Right renal pelvis (tissue), 4 donors: ENCODE measurements around the gene VWCE. TPM values are rescaled to one million over a fixed set of nuclear protein-coding genes. Genes with fewer than 3 reads are reported as not detected.
A peak's percentile ranks its signal among the peaks of the same experiment; 100 is the strongest.

Source experiments
- DNase-seq, 4 donors: peaks; one replicate each; pipeline ENCODE4 v3.0.0-alpha.2; 2013; ENCODE audit warnings: low read depth in 4 of 4, low spot score in 3 of 4, missing footprints in 1 of 4
- polyA plus RNA-seq, 4 donors: library from polyadenylated mRNA; unstranded; fragments of 120-200 nt; gene quantifications; one replicate each; pipeline ENCODE4 v1.2.1, GENCODE V29; 2013; ENCODE audit not compliant: insufficient read length in 4 of 4

VWCE gene
- polyA plus RNA-seq, 4 donors = 1.9 to 2.6 (median 2.2) TPM

GRCh38 chr11:61331651-61332050 is 36.5 kb upstream of the VWCE start:
- DNase-seq = no peak

GRCh38 chr11:61329871-61330270 is 34.8 kb upstream of the VWCE start:
- DNase-seq = no peak

DNA sequence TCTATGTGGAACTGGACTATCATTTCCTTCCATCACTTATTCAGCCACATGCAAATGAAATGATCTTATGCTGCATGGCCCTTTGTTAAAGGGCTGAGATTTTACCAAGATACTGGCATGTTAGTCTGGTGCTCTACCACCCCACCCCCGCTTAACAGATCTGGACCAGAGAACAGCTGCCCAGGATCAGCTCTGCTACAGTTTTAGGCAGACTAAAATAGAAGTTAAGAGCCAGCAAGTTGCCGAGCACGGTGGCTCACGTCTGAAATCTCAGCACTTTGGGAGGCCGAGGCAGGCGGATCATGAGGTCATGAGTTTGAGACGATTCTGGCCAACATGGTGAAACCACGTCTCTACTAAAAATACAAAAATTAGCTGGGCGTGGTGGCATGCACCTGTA is 33.2 kb upstream of the VWCE start:
- DNase-seq = no peak

GRCh38 chr11:61327669-61328071 is 32.6 kb upstream of the VWCE start:
- no peak for DNase-seq

- no peak for DNase-seq
Measured at GRCh38 chr11:61325649-61326414, 30.7 kb upstream of the VWCE start.

- no peak for DNase-seq
Measured at GRCh38 chr11:61315260-61315659, 20.1 kb upstream of the VWCE start.

DNA sequence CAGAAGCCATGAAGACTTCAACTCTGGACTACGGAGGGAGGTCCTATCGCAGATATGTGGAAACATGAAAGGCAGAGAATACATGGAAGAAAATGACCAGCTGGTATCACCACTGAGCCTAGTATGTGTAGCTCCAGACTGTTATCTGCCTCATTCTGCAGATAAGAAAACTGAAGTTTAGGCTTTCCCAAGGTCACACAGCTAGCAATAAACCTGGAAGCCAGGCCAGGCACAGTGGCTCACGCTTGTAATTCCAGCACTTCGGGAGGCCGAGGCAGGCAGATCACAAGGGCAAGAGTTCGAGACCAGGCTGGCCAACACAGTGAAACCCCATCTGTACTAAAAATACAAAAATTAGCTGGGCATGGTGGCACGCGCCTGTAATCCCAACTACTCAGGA is 15.6 kb upstream of the VWCE start:
- DNase-seq = no peak

DNA sequence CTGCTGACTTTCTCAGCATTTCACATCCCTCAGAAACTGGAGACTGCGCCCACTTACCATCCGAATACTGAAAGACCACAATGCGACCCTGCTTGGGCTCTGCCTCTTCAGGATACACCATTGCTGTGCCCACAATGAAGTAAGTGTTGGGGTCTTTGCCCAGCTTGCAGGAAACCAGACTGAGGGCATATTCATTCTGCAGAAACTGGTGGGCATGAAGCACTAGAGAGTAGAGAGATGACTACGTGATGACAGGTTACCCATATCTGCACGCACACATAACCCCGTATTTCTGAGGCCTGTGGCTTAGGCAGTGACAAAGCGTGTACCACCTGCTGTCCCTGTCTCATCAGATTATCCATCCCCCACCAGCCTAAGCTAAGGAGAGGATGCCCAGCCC is 14.6 kb upstream of the VWCE start:
- no peak for DNase-seq

DNA sequence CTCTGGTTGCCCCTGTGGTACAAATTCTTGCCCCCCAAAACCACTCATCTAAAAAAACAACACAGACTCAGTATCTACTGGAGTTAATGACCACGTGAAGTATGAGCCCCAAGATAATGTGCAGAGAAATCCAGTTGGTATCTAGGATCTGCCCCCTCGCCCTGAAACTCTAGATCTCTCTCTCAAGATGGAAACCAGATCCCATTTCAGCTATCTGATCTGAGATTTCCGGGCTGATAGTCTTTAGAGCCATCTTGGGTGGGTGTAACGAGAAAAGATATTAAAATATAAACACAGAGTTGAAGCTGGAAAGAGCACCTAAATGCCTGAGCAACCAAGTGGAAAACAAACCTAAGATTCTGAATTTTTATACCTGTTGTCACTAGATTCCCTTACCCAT is 14.0 kb upstream of the VWCE start:
- no peak for DNase-seq

GRCh38 chr11:61307354-61307753 is 12.2 kb upstream of the VWCE start:
- DNase-seq = no peak

GRCh38 chr11:61306221-61306620 is 11.1 kb upstream of the VWCE start:
- DNase-seq = no peak

DNA sequence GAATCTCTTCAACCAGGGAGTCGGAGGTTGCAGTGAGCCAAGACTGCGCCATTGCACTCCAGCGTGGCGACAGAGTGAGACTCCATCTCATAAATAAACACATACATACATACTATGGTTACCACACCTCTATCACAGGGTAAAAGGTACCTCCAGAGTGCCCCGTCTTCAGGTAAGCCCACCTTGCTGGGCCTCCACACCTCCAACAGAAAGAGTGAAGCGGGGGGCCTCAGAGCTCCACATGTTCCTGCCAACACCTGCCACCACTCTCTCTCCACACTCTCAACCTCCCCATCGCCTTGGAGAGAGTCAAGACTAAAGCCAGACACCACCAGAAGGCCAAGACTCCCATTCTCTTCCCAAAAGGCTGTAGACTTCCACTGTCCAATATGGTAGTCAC is 10.3 kb upstream of the VWCE start:
- no peak for DNase-seq

GRCh38 chr11:61303725-61304124 is 8.6 kb upstream of the VWCE start:
- DNase-seq = no peak

DNA sequence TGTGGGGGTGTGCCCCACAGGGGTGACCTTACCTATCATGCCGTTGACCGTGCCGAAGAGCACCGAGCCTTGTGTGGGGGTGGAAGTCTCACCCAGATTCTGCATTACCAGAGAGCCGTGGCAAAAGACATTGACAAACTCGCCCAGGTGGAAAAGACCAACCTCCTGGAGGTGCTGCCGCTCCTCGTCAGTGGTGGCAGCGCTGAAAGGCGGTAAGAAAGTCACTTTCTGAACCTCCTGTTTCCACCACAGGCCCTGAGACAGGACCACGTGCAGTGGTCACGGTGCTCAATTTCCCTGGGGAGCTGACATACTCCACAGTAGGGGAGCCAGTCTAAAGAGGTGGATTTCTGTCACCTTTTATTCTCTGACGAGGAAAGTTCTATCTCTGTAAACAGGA is 7.4 kb upstream of the VWCE start:
- DNase-seq = no peak

- DNase-seq = no peak
Measured at GRCh38 chr11:61298663-61299244, 3.6 kb upstream of the VWCE start.

GRCh38 chr11:61297746-61298145 is 2.6 kb upstream of the VWCE start:
- DNase-seq = no peak

DNA sequence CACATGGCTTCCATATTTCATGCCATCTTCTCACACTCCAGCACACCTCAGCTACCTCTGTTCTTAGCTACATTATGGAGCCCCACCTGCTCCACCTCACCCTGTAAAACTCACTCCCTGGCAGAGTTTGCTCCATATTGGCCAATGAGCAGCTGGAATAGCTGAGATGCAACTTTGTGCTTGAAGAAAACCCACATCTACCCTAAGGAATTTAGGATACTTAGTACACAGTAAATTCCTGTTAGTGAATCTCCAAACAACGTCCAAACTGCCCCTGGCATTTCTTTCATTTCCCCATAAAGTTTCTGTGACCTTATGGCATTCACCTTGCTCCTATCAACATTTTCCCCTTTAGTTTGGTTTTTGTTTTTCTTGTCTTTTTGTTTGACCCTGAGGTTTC is 2.2 kb upstream of the VWCE start:
- no peak for DNase-seq

DNA sequence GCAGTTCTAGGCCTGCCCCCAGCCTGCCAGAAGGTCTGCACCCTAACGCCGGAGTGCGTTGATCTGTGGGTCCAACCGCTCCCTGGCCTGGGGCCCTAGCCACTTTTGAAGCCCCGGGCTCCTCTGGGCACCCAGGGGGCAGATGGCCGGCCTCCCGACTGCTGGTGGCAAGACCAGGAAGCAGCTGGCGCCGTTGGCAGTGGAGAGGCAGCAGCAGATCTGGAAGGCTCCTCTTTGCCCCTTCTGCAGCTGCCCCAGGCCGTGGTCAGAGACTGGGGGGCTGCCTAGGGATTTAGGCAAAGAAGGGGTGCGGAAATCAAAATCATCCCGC is 445 bp upstream of the VWCE start:
- no peak for DNase-seq

GRCh38 chr11:61293867-61294716 is 1.0 kb downstream of the VWCE start:
- DNase-seq = peak in 1 of 4 donors; percentile 34

DNA sequence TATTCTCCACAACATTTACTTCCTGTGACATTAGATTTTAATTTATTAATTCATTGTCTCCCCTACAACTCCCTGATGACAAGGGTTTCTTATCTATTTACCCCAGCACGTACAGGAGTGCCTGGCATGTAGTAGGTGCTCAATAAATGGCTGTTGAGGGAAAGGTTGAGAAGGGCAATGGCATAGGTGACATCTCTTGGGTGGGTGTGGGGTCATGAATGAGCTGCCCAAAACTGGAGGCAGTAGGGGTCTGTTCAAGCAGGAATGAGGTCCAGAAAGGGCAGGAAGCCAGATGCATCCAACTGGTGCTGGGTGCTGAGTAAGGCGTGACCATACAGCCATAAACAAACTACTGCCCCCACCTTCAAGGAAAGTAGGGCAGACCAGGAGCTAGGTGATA is 2.8 kb downstream of the VWCE start:
- no peak for DNase-seq

DNA sequence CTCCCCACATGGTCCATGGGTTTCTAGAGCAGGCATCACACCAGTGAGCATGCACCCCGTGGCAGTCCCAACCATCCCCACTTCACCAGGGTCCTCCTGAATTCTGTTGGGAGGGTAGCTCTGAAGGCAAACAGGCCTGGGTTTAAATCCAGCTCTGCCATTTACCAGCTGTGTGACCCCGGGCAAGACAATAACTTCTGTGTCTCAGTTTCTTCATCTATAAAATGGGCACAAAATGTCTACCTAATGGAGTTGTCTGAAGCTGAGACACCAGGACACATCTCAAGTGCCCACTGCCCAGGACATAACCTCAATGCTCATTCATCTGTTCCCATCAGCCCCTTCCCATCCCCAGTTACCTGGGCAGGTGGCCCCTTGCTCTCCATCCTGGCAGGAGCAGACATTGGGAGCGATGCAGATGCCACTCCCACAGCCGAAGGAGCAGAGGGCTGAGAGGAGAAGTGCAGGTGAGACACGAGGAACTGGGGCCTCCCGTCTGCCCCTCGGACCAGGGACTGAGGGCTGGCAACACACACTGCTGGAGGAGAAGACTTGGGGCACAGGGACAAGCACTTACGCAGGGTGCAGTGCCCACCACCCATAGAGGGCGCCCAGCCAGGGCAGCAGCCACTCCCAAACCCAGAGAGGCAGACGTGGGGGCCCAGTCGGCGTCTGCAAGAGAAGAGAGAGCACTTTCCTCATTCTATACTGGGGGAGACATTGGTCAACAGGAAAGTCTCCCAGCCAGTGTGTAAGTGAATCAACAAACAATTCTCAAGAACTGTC is 4.0 kb downstream of the VWCE start:
- DNase-seq = no peak
